Thyroid gland (tissue), 4 donors: Measurements from ENCODE around the gene GRIK4. TPM values are rescaled to one million over a fixed set of nuclear protein-coding genes. Genes with fewer than 3 reads are reported as not detected.

Experiments used
- DNase-seq, 2 donors: peaks; one replicate each; pipeline ENCODE4 v3.0.0-alpha.2; 2019
- H3K27ac ChIP-seq, 3 donors: fragments of 200-600 bp; sonication (generic); 1 replicate in 2 of 3; 2 replicates in 1 of 3; pipeline ENCODE4 v1.5.1; 2016 to 2019; ENCODE audit warnings: mild to moderate bottlenecking in 1 of 3, moderate library complexity in 1 of 3
- H3K27me3 ChIP-seq: fragments of 200-600 bp; sonication (generic); one replicate; pipeline ENCODE4 v1.5.1; 2019
- H3K36me3 ChIP-seq, 2 donors: fragments of 200-600 bp; sonication (generic); one replicate each; pipeline ENCODE4 v1.5.1; 2016 to 2019
- H3K4me1 ChIP-seq, 2 donors: fragments of 200-600 bp; sonication (generic); one replicate each; pipeline ENCODE4 v1.5.1; 2017 to 2019
- H3K4me3 ChIP-seq, 3 donors: fragments of 200-600 bp; sonication (generic); replicated peaks in 1 of 3; 1 replicate in 2 of 3; 2 replicates in 1 of 3; pipeline ENCODE4 v1.5.1; 2016; ENCODE audit warnings: mild to moderate bottlenecking in 1 of 3
- H3K9me3 ChIP-seq: fragments of 200-600 bp; sonication (generic); one replicate; pipeline ENCODE4 v1.5.1; 2017
- POLR2A ChIP-seq, 2 donors: fragments of 450-650 bp; IDR thresholded peaks; one replicate each; pipeline ENCODE4 v1.6.1; 2017; ENCODE audit warnings: antibody characterized with exemption in 2 of 2, mild to moderate bottlenecking in 2 of 2, moderate library complexity in 1 of 2
- WGBS, 2 donors: methylation state at CpG; one replicate each; pipeline ENCODE4 v1.1.5; 2017; 5-methylcytosine and 5-hydroxymethylcytosine counted together
- intact Hi-C: fragments of 100-400 bp; cut with DNase I; formaldehyde crosslinking; loops from one replicate; pipeline ENCODE4 v1.15.1; 2023
- total RNA-seq, 4 donors: library from RNA; depleted of rRNA; stranded (reverse); fragments of >200 nt; gene quantifications; one replicate each; pipeline ENCODE4 v1.2.3, GENCODE V29; 2016
- TF ChIP-seq, protein P1 (sequence below), 6 experiments: fragments of 200-600 bp in 3 of 6; fragments of 450-650 bp in 3 of 6; sonication (generic) in 3 of 6; IDR thresholded peaks; one replicate each; pipeline ENCODE4 v1.5.1; 2016 to 2019; ENCODE audit warnings: antibody characterized with exemption in 6 of 6, mild to moderate bottlenecking in 2 of 6, inconsistent platforms in 1 of 6, moderate library complexity in 1 of 6

GRIK4 gene
- total RNA-seq, 4 donors from 2014 or later = 0.54 to 3.7 (median 0.99) TPM

GRCh38 chr11:120840661-120841060, 329.1 kb downstream of the GRIK4 start:
- Histone ChIP-seq H3K4me3 (no peak overlapping the region), H3K4me1 (no peaks in the 10 kb centered on the region), H3K36me3 (no peaks in the 10 kb centered on the region), H3K27ac (no peak overlapping the region), H3K27me3 (no peaks in the 10 kb centered on the region), H3K9me3 (no peaks in the 10 kb centered on the region)
- DNase-seq = no peak
- 95 to 97% methylated on average over 1 of the region's 1 CpG for WGBS, 2 donors
- intact Hi-C loops = no loop called here
- TF ChIP-seq, protein P1, sequence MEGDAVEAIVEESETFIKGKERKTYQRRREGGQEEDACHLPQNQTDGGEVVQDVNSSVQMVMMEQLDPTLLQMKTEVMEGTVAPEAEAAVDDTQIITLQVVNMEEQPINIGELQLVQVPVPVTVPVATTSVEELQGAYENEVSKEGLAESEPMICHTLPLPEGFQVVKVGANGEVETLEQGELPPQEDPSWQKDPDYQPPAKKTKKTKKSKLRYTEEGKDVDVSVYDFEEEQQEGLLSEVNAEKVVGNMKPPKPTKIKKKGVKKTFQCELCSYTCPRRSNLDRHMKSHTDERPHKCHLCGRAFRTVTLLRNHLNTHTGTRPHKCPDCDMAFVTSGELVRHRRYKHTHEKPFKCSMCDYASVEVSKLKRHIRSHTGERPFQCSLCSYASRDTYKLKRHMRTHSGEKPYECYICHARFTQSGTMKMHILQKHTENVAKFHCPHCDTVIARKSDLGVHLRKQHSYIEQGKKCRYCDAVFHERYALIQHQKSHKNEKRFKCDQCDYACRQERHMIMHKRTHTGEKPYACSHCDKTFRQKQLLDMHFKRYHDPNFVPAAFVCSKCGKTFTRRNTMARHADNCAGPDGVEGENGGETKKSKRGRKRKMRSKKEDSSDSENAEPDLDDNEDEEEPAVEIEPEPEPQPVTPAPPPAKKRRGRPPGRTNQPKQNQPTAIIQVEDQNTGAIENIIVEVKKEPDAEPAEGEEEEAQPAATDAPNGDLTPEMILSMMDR (IDR thresholded peaks at IDR 0.05) = no peak
- no peak for TF ChIP-seq POLR2A (IDR thresholded peaks at IDR 0.05)

GRCh38 chr11:120841074-120841473, 329.5 kb downstream of the GRIK4 start:
- no peaks in the 10 kb centered on the region for H3K9me3 ChIP-seq
- no peak for DNase-seq
- intact Hi-C loops = no loop called here
- H3K4me3 ChIP-seq = no peak overlapping the region
- TF ChIP-seq, protein P1 (IDR thresholded peaks at IDR 0.05) = no peak
- no peak for TF ChIP-seq POLR2A (IDR thresholded peaks at IDR 0.05)
- H3K4me1 ChIP-seq = no peaks in the 10 kb centered on the region
- WGBS, 2 donors = 44 to 48% methylated on average over 2 of the region's 2 CpGs
- no peak overlapping the region for H3K27ac ChIP-seq
- no peaks in the 10 kb centered on the region for H3K36me3 ChIP-seq
- H3K27me3 ChIP-seq = no peaks in the 10 kb centered on the region

DNA sequence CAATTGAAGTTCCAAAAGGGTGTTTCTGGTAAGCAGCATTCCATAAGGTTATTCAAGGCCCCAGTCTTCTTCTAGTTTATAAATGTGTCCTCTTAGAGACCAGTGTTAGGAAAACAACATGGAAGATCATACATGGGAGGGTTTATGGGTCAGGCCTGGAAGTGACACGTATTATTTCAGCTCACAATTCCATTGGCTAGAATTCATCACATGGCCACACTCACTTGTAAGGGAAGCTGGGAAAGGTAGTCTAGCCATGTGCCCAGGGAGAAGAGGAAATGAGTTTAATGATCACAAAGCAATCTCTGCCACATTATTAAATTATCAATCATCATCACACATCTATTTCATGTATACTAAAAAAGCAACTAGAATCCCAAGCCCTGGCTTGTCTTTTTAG, 330.6 kb downstream of the GRIK4 start:
- Histone ChIP-seq H3K27me3 (no peaks in the 10 kb centered on the region), H3K36me3 (no peaks in the 10 kb centered on the region), H3K9me3 (no peaks in the 10 kb centered on the region), H3K27ac (no peak overlapping the region), H3K4me1 (no peaks in the 10 kb centered on the region), H3K4me3 (no peak overlapping the region)
- 79 to 81% methylated on average over 1 of the region's 1 CpG for WGBS, 2 donors
- intact Hi-C loops = no loop called here
- TF ChIP-seq POLR2A (IDR thresholded peaks at IDR 0.05) = no peak
- TF ChIP-seq, protein P1 (IDR thresholded peaks at IDR 0.05) = no peak
- DNase-seq = no peak

- no peak overlapping the region for H3K4me3 ChIP-seq
- no peak for DNase-seq
- H3K9me3 ChIP-seq = no peaks in the 10 kb centered on the region
- no peak for TF ChIP-seq POLR2A (IDR thresholded peaks at IDR 0.05)
- TF ChIP-seq, protein P1 (IDR thresholded peaks at IDR 0.05) = no peak
- WGBS, 2 donors = 78 to 79% methylated on average over 3 of the region's 3 CpGs
- intact Hi-C loops = no loop called here
- no peaks in the 10 kb centered on the region for H3K36me3 ChIP-seq
- no peaks in the 10 kb centered on the region for H3K27me3 ChIP-seq
- no peaks in the 10 kb centered on the region for H3K4me1 ChIP-seq
- no peak overlapping the region for H3K27ac ChIP-seq
Measured at GRCh38 chr11:120853435-120853834, 341.9 kb downstream of the GRIK4 start.

DNA sequence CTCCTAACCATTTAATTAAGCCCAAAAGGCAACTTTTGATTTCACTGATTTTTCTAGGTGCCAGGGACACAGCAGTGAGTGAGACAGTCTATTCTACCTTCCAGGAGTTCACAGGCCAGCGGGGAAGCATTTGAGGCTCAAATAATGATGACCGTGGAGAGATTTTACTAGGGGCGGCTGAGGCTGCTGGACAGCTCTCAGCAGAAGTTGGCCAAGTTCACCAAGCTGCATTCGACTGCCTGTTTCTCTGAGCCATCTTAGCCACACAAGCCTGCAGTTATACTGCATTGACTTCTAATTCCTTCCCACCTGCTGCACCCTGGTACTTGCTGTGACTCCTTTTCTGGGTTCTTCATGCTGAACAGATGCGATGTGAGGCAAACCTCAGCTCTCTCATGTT, 343.4 kb downstream of the GRIK4 start:
- Histone ChIP-seq H3K27ac (no peak overlapping the region), H3K9me3 (no peaks in the 10 kb centered on the region), H3K4me1 (no peaks in the 10 kb centered on the region), H3K36me3 (no peaks in the 10 kb centered on the region), H3K27me3 (no peaks in the 10 kb centered on the region), H3K4me3 (no peak overlapping the region)
- no peak for TF ChIP-seq POLR2A (IDR thresholded peaks at IDR 0.05)
- TF ChIP-seq, protein P1 (IDR thresholded peaks at IDR 0.05) = no peak
- DNase-seq = no peak
- 42 to 45% methylated on average over 5 of the region's 5 CpGs for WGBS, 2 donors
- intact Hi-C loops = no loop called here
